GM19372 (cell line): ENCODE results near the gene TMEM121.
A peak's percentile ranks its signal among the peaks of the same experiment; 100 is the strongest.

Experiments used
- ATAC-seq: cut with Tn5 transposase; IDR thresholded peaks from one replicate; pipeline ENCODE4 v1.9.1; 2021; ENCODE audit warnings: mild to moderate bottlenecking, low read depth, moderate library complexity; ENCODE audit not compliant: unreplicated experiment

The TMEM121 gene

DNA sequence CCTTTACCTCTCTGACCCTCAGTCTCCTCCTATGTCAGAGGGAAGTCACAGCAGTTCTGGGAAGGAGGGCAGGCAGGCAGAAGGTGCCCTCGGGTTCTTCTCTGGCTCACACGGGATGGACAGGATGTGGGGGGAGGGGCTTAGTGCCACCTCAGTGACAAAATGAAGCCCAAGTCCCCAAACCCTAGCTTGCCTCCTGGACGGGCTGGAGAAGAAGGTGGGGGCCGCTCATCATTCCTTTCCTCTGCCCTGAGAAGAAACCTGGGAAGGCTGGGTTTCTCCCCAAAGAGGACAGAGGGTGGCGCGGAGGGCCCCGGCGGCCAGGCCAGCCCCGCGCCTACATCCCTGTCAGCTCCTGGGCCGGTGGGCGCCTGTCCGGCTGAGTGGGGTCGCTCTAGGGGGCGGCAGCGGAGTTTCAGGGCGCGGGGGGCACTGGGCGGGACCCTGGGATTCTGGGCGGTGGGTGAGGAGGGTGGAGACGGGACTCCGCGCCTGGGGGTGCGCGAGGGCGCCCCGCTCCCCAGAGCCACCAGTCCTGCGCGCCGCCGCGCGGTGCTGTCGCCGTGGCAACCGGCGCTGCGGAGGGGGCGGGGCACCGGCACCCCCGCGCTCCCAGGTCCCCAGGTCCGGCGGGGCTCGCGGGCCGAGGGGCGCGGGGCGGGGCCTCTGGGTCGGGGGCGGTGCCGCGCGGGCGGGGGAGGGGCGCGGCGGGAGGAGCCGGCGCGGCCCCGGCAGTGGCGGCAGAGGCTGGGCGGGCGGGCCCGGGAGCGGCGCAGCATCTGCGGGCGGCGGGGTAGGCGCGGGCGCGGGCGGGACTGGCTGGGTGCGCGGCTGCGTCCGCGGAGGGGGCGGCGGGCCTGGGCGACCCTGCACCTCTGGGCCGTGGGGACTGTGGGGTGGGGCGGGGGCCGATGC is at the start of gene TMEM121:
TMEM121 (plus strand) TSS at position 723 of the 915 bp plus-strand sequence. CDS start 2,252 bp downstream, outside the sequence.
- no peak for ATAC-seq

DNA sequence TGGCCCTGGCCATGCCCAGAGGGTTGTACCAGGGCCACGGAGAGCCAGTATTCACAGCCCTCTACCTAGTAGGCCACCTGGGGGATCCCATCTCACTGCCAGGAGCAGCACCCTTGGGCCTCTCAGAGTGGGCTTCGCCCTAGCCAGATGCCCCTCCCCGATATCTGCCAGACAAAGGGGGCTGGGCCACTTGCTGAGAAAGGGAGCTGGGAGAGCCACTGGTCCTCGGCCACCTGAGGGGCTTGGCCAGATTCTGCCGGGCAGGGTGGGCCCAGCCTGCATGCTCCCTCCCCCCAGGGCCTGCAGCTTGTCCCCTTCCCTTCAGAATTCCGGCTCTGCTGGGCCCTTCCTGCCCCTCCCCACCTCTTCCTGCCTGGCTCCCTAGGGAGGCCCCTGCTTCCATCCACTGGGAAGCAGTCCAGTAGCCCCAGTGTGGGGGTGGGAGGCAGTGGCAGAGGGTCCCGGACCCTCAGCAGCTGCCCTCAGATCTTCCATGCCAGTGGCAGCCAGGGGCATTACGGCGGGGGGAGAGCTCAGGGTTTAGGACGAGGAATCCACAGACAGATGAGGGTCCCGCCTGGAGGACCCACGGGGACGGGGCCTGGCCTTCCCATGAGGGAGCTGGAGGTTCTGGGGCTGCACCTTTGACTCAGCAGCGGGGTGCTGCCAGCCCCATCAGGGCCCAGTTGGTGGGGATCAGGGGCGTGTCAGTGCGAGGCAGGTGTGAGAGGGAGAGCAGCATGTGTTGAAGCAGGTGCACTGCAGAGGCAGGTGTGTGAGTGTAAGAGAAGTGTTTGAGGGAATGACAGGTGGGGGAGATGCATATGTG is 49.3 kb upstream of the TMEM121 start:
- no peak for ATAC-seq

DNA sequence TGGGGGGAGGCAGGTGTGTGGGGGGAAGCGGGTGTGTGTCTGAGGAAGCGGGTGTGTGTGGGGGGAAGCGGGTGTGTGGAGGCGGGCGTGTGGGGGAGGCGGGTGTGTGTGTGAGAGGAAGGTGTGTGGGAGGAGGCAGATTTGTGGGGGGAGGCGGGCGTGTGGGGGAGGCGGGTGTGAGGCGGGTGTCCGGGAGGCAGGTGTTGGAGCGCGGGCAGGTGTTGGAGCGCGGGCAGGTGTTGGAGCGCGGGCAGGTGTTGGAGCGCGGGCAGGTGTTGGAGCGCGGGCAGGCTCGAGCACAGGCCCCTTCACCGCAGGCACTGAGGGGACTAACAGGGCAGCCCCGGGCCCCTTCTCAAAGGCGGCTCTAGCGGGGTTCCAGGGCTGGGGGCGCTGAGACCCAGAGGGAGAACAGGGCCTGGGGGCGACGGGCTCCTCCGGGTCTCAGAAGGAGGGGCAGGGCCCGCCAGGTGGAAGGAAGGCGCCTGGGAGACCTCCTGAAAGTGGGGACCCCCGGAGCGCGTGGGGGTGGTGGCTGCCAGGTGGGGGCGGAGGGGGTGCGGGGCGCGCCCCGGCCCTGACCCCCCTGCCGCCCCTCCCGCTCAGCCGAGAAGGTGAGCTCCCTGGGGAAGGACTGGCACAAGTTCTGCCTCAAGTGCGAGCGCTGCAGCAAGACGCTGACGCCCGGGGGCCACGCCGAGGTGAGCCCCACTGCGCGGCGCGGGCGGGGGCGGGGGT is 48.6 kb upstream of the TMEM121 start:
- ATAC-seq = no peak

DNA sequence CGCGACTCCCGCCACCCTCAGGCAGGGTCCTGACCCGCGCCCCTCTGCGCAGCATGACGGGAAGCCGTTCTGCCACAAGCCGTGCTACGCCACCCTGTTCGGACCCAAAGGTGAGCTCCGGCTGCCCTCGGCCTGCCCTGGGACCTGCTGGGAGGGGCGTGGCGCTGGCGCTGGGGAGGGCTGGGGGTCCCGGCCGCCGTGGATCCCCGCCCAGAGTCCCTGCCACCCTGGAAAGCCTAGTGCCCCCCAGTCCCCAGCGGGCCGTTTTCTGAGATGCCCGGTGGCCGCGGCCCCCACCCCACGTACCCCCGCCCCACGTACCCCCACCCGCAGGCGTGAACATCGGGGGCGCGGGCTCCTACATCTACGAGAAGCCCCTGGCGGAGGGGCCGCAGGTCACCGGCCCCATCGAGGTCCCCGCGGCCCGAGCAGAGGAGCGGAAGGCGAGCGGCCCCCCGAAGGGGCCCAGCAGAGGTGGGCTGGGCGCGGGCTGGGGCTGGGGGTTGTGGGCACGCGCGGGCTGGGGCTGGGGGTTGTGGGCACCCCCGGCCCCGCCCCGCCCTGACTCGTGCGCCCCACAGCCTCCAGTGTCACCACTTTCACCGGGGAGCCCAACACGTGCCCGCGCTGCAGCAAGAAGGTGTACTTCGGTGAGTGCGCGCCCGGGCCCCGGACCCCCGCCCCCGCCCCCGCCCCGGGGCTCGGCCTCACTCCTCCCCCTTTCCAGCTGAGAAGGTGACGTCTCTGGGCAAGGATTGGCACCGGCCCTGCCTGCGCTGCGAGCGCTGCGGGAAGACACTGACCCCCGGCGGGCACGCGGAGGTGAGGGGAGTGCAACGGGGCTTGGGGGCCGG is 47.8 kb upstream of the TMEM121 start:
- ATAC-seq = no peak

DNA sequence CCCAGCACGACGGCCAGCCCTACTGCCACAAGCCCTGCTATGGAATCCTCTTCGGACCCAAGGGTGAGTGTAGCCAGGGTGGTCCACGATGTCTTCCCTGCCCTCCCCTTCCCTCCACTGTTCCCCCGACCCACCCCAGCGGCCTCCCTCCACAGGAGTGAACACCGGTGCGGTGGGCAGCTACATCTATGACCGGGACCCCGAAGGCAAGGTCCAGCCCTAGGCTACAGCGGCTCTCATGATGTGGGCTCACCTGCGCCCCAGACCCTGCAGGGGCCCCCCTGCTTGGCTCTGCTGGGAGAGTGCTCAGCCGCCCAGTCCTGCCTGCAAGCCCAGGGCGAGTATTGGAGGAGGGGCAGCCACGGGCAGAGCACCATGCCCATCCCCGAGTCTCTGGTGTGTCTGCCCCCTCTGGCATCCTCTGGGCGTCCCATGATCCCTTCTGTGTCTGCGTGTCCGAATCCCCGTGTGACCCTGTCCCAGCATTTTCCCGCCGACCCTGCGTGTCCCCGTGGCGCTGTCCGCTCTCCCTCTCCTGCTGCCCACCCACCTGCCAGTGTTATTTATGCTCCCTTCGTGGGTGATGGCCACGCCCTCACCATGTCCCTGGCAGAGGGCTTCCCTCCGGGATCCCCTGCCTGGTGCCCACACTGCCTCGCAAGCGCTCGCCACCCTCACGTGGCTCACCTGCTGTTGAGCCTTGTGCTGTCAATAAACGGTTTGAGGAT is 46.8 kb upstream of the TMEM121 start:
- ATAC-seq = no peak

DNA sequence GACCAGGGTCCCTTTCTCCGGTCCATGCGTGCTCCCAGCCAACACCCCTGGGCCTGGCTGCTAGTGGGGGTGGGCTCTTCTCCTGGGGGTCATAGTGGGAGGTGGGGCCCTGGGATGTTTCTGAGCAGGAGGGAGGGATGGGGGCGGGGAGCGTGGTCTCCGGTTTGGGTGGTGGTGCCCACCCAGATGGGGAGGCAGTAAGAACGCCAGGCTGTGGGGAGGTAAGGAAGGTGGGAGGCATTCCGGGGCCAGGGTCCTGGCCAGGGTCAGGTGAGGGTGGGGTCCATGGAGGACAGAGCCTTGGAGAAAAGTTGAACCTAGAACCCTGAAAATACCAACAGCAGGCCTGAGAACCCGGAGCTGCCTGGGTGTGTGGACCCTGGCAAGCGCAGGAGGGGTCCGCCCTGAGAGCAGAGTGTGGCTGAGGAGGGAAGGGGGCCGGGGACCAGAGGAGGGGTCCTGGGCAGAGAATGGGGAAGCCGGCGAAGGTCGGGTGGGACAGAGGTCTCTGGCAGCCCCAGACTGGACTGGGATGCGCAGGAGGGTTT is 46.1 kb upstream of the TMEM121 start:
- ATAC-seq = no peak

DNA sequence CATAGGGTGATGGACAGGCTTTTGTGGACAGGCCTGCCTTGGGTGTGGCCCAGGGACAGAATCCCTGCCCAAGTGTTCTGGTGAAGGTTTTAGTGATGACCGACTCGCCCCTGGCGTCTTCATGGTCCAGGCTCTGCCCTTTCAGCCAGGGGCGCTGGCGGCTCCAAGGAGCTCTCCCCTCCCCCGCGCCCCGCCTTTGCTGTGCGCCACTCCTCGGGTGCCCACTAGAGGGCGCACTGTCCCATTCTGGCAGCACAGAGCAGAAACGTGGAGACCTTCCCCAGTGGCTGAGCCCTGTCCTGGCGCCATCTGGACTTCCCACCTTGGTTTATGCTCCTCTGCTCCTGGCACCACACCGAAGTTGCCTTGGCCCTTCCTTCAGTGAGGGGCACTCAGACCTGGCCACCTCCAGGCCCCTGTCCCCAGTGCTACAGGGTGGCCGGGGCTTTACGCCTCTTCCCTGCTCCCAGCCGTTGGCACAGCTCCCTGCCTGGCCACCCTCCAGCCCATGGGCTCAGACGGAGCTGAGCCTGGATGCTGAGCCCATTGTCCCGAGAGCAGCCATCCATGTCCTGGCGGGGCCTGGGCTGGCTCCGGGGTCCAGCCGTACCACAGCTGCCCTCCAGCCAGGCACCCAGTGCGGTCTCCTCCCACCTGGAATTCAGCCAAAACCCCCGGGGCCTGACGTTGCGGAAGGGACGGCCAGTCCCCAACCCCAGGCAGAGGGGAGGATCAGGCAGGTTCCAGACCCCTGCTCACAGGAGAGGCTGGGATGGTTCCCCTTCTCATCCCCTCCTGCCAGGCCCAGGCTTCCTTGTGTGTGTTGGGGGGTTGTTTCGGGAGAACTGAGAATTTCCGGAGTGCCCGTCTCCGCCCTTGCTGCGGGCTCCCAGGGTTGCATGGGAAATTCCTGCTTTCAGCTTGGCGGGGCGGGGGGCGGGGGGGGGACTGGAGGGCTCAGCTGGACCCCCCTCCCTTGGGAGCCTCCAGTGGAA is 45.3 kb upstream of the TMEM121 start:
- ATAC-seq = peak; percentile 63

DNA sequence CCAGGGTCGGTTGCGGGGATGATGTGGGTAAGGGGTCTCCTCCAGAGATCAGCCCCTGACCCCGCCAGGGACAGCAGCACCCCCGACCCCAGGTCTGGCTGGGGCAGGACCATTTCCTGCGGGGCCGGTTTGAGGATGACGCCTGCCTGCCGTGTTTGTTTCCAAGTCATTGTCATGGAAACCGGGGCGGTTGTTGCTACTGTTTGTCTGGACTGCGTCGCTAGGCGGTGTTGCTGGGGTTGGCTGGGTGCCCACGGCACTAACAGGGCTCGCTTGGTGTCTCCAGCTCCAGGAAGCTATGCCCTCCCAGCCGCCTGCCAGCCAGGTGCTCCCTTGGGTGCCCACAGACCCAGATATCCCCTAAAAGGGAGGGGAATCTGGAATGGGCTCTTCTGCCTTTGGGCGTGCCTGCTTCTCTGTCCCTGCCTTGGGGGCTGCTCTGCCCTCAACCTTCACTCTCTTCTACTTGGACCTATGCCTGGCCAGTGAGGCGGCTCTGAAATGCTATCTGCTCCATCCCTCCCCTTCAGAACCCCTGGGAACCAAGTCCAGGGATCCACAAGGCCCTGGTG is 44.4 kb upstream of the TMEM121 start:
- ATAC-seq = no peak

DNA sequence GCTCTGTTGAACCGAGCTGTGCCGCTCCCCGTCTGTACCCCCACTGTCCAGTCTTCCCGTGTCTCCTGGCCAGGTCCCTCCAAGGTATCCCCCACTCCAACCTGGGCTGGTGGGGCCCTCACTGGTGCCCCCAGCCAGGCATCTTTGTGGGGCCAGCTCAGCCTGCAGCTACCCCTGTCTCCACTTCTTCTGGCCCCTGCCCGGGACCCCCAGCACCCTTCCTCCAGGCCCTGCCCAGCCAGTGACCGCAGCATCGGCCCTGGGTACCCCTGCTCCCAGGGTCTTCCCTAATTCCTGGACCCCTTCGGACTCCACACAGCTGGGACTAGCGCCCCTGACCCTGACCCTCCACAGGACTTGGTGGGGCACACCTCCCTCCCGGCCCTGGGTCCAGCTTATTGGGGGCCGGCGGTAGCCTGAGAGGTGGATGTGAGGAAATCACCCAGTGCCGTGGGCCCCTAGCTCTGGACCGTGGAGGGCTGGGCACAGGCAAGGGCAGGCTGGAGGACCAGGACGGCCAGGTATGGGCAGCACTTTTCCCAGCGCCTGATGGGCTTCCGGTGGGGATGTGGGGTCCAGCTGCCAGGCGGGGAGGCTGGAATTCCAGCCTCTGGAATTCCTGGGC is 43.8 kb upstream of the TMEM121 start:
- ATAC-seq = no peak

DNA sequence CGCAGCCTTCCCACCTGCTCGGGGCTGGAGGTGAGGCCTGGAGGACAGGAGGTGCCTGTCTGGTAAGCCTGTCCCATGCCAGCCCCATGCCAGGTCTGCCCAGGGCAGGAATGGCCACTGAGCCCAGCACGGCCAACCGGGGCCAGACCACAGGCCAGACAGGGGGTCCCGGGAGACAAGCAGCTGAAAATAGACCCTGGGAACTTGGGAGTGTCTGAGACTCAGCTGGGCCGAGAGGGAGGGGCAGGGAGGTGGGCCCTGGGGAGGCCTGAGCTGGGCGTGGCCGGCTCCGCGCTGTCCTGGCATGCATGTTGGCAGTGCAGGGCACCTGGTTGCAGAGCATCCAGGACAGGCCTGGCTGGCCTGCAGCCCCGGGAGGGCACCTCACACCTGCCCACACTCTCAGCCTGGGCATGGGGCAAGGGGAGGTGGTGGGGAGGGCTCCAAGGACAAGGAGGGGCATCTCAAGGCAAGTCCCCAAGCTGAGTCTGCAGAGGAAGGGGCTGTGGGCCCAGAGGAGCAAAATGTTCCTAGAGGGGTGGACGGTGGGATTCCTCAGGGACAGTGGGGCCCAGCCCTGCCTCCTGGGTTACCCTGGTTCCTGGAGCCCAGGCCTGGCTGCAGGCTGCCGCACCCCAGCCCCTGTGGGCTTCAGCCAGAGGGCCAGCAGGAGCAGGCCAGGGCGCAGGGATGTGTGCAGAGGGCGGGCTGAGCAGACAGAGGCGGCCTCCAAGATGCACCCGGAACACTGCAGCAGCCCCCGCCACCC is 42.9 kb upstream of the TMEM121 start:
- ATAC-seq = no peak

DNA sequence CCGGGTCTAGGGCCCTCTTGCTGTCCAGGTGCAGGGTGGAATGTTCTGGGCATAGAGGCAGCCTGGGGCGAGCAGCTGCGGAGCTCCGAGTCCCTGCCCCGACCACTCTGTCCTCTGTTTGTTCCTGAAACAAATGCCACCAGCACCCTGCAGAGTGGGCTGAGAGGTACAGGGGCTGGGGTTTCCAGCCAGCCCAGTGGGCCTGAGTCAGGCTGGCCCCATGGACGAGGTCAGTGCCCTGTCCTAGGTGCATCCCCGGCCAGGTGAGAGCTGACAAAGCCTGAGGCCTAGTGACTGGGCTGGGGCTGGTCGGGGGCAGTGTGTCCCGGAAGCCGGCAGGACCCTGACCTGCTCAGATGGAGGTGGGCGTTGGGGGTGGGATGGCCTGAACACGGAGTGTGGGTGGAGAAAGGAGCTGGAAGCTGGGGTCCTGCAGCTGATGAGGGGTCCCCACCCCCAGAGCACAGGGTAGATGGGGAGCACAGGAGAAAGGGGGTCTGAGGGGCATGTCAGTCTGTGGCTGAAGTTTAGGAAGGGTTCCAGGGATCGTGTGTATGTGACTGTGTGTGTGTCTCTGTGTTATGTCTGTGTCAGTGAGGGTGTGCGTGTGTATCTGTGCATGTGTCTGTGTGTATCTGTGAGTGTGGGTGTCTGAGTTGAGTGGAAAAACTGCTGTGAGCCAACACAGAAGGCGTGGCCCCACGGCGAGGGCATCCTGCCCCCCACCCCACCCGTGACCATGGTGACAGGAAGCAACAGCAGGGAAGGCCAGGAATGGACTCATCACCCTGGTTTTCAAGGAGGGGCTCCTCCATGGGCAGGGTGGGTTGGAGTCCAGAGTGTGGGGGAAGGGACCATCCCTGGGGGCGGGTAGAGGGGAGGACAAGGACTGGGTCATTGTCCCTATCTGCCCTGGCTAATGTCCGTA is 42.0 kb upstream of the TMEM121 start:
- no peak for ATAC-seq

DNA sequence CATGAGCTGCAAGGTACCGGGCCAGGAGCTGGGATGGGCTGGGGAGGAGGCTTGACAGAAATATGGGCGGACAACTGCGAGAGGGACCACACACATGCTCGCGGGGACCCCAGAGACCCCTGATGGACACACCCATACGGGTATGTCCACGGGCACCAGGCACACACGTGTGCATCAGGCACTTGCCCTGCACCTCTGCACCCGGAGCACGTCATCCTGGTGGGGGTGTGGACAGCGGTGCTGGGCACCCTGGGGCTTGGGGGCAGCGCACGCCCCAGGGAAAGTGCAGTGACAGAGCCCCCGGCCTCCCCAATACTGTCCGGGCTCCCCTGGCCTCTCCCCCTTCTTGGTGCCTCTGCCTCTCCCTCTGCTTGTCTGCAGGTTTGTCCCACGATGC is 41.4 kb upstream of the TMEM121 start:
- ATAC-seq = no peak

DNA sequence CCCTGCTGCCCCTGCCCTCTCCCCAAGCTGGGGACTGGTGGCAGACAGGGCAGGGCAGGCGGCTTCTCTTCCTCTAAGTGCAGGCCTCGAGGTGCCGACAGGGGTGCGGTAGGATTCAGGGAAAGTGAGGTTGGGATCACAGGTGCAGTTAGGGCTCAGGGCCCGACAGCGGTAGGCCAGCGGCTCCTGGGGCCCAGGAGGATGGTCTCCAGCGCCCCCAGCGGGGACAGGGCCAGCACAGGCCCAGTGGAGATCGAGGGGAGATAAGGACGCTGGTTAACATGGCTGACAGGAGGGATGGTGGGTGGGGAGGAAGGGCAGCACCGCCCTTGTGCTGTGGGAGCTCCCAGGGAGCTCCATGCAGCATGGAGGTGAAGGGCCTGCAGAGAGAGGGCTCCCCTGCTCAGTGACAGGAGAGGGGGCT is 40.6 kb upstream of the TMEM121 start:
- ATAC-seq = no peak

DNA sequence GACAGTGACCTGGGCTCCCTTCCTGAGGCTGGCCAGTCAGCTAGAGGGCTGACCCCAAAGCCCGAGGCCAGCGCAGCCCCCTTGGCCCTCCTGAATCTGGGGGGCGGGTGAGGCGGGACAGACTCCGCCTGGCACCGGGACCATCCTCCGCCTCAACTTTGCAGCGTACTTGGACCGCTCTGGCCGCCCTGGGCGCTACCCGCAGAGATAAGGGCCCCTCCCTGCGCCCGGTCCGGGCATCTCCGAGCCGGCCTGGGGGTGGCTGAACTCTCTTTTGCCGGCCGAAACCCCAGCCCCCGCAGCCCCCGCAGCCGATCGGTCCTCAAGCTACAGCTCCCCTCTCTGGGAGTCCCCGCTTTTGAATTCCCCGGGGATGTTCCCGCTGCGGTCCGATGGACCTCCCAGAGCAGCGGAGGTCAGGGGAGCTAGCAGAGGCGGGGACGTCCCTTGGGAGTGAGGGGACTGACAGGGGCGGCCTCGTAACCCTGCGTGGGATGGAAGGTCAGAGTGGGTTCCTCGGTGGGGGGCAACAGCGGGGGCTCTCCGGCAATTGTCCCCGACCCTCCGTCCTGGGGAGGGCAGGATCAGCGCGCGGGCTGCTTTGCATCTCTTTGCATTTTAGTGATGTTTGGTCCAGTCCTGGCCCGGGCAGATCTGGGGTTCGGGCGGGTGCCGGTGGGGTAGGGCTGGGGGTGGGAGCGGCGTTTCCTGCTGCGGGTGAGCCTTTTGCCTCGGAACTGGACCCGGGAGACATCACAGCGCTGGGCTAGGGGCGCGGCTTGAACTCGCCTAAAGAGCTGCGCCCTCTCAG is 40.0 kb upstream of the TMEM121 start, which contains the start of gene CRIP1:
CRIP1 (plus strand) TSS at position 724 of the 811 bp plus-strand sequence. CDS start 374 bp downstream, outside the sequence.
- no peak for ATAC-seq
